Measurements from ENCODE around the gene VHLL.

VHLL gene

GRCh38 chr1:156260896-156261295, 38.2 kb downstream of the VHLL start:
- H3K4me3 ChIP-seq (ENCODE audit: control insufficient read depth, low read depth, low read length), result no peak overlapping the region
- DNase-seq (ENCODE audit: low read depth), result no peak
- no peak for TF ChIP-seq CTCF (conservative IDR thresholded peaks at IDR 0.05; ENCODE audit: control insufficient read depth, insufficient read depth, low read depth, low read length)

- no peak for TF ChIP-seq CTCF (conservative IDR thresholded peaks at IDR 0.05; ENCODE audit: control insufficient read depth, insufficient read depth, low read depth, low read length)
- no peak for DNase-seq (ENCODE audit: low read depth)
- H3K4me3 ChIP-seq (ENCODE audit: control insufficient read depth, low read depth, low read length), result no peak overlapping the region
These were observed 39.3 kb downstream of the VHLL start for GRCh38 chr1:156259805-156260204.

GRCh38 chr1:156258859-156259258, 40.2 kb downstream of the VHLL start:
- TF ChIP-seq CTCF (conservative IDR thresholded peaks at IDR 0.05; ENCODE audit: control insufficient read depth, insufficient read depth, low read depth, low read length), result no peak
- DNase-seq (ENCODE audit: low read depth), result no peak
- no peak overlapping the region for H3K4me3 ChIP-seq (ENCODE audit: control insufficient read depth, low read depth, low read length)

- DNase-seq (ENCODE audit: low read depth), result no peak
- no peak for TF ChIP-seq CTCF (conservative IDR thresholded peaks at IDR 0.05; ENCODE audit: control insufficient read depth, insufficient read depth, low read depth, low read length)
- no peak overlapping the region for H3K4me3 ChIP-seq (ENCODE audit: control insufficient read depth, low read depth, low read length)
These were observed 41.4 kb downstream of the VHLL start for GRCh38 chr1:156257711-156258110.

GRCh38 chr1:156253634-156254033, 45.5 kb downstream of the VHLL start:
- no peak for TF ChIP-seq CTCF (conservative IDR thresholded peaks at IDR 0.05; ENCODE audit: control insufficient read depth, insufficient read depth, low read depth, low read length)
- H3K4me3 ChIP-seq (ENCODE audit: control insufficient read depth, low read depth, low read length), result no peak overlapping the region
- DNase-seq (ENCODE audit: low read depth), result no peak

- TF ChIP-seq CTCF (conservative IDR thresholded peaks at IDR 0.05; ENCODE audit: control insufficient read depth, insufficient read depth, low read depth, low read length), result no peak
- DNase-seq (ENCODE audit: low read depth), result no peak
- no peak overlapping the region for H3K4me3 ChIP-seq (ENCODE audit: control insufficient read depth, low read depth, low read length)
These were observed 47.6 kb downstream of the VHLL start for GRCh38 chr1:156251527-156251926.

GRCh38 chr1:156249593-156249992, 49.5 kb downstream of the VHLL start:
- TF ChIP-seq CTCF (conservative IDR thresholded peaks at IDR 0.05; ENCODE audit: control insufficient read depth, insufficient read depth, low read depth, low read length), result no peak
- H3K4me3 ChIP-seq (ENCODE audit: control insufficient read depth, low read depth, low read length), result no peak overlapping the region
- DNase-seq (ENCODE audit: low read depth), result no peak

Data from fibroblast of mammary gland (primary cell).